Psoas muscle (tissue), 8 donors: ENCODE data around the gene NCS1. TPM values are rescaled to one million over a fixed set of nuclear protein-coding genes. Genes with fewer than 3 reads are reported as not detected.

Experiments
- ATAC-seq, 4 donors: fragments of 200-7000 bp; cut with Tn5 transposase; one replicate each; pipeline ENCODE4 v1.9.1; 2020; ENCODE audit warnings: moderate library complexity in 3 of 4, mild to moderate bottlenecking in 2 of 4
- DNase-seq, 2 donors: peaks; one replicate each; pipeline ENCODE4 v3.0.0-alpha.2; 2020
- H3K27ac ChIP-seq: fragments of 200-600 bp; one replicate; pipeline ENCODE4 v1.8.0; 2022
- H3K27me3 ChIP-seq, 3 donors: fragments of 200-600 bp in 1 of 3; one replicate each; pipeline versions ENCODE4 v1.6.1 to v1.8.0; 2013 to 2022; ENCODE audit warnings: low read length in 2 of 3, mild to moderate bottlenecking in 2 of 3, moderate library complexity in 1 of 3; ENCODE audit not compliant: insufficient read depth in 3 of 3
- H3K36me3 ChIP-seq, 2 donors: fragments of 200-600 bp in 1 of 2; one replicate each; pipeline versions ENCODE4 v1.6.1 to v1.8.0; 2013 to 2022; ENCODE audit warnings: low read depth in 1 of 2, mild to moderate bottlenecking in 1 of 2, moderate library complexity in 1 of 2; ENCODE audit not compliant: insufficient read depth in 1 of 2
- H3K4me1 ChIP-seq: fragments of 200-600 bp; one replicate; pipeline ENCODE4 v1.8.0; 2022
- H3K4me3 ChIP-seq: fragments of 200-600 bp; one replicate; pipeline ENCODE4 v1.8.0; 2022; ENCODE audit warnings: mild to moderate bottlenecking
- H3K9me3 ChIP-seq: fragments of 200-600 bp; one replicate; pipeline ENCODE4 v1.8.0; 2022
- WGBS, 3 donors: extraction: QIAGEN DNeasy Blood & Tissue Kit; methylation state at CpG; one replicate each; pipeline versions ENCODE4 v1.1.6 to v1.1.7; 2013; 5-methylcytosine and 5-hydroxymethylcytosine counted together
- intact Hi-C, 2 donors: fragments of 100-400 bp; cut with DNase I; formaldehyde crosslinking; loops; one replicate each; pipeline versions ENCODE4 v1.11.0 to v1.14.2; 2022
- polyA plus RNA-seq, 3 donors: library from polyadenylated mRNA; stranded (reverse); fragments of 200-250 nt; gene quantifications; one replicate each; pipeline ENCODE4 v1.2.3, GENCODE V29; 2013
- total RNA-seq, 4 donors: library from RNA; stranded (reverse); fragmentation: NEBNext Ultra II Directional in 2 of 4; extraction: Animal tissue kit (Norgen Biotek cat#: 25700) in 2 of 4; gene quantifications; one replicate each; pipeline versions ENCODE4 v1.2.1 to v1.2.4, GENCODE V29; 2021 to 2023
- TF ChIP-seq, protein P1 (sequence below): fragments of 200-600 bp; IDR thresholded peaks from one replicate; pipeline ENCODE4 v1.8.0; 2022; ENCODE audit warnings: antibody characterized with exemption
- donor health status: healthy with polysubstance abuse.
- donor health status: DM: no; HTN: no; CAD: no; lungs with moderate emphysema.
- donor health status: Bipolar disorder and iron deficiency.
- donor health status: healthy.
- donor health status: DM: yes; HTN: yes; CAD: no.
- donor health status: DM: no; HTN: no; CAD: no.
- donor health status: DM: no; HTN: no; CAD: no.
- donor health status: DM: yes; HTN: yes; CAD: no.

Gene NCS1
- total and polyA plus RNA-seq, 7 donors: 2.9 to 7.5 (median 3.8) TPM

DNA sequence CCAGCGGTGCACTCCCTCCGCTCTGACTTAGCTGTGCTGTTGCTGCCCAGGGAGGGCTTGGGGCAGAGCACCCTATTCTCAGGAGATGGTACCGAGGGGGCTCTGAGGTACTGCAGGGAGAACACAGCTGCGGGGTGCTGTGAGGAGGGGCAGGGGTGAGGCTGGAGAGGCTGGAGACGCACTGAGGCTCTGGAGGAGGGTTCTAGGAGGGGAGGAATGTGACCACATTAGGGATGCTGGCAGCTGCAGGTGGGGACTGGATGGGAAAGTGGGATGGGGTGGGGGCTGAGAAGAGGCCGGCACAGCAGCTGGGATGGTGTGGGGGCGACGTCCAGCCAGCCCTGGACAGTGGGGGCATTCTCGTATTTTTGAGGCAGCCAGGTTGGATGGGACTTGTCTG is 20.9 kb downstream of the NCS1 start:
- no peak overlapping the region for H3K27ac ChIP-seq
- no peaks in the 10 kb centered on the region for H3K36me3 ChIP-seq
- DNase-seq (no peak), ATAC-seq (no peak)
- 74 to 84% (median 75%) methylated on average over 8 to 9 of the region's 9 CpGs for WGBS, 3 donors
- TF ChIP-seq, protein P1, sequence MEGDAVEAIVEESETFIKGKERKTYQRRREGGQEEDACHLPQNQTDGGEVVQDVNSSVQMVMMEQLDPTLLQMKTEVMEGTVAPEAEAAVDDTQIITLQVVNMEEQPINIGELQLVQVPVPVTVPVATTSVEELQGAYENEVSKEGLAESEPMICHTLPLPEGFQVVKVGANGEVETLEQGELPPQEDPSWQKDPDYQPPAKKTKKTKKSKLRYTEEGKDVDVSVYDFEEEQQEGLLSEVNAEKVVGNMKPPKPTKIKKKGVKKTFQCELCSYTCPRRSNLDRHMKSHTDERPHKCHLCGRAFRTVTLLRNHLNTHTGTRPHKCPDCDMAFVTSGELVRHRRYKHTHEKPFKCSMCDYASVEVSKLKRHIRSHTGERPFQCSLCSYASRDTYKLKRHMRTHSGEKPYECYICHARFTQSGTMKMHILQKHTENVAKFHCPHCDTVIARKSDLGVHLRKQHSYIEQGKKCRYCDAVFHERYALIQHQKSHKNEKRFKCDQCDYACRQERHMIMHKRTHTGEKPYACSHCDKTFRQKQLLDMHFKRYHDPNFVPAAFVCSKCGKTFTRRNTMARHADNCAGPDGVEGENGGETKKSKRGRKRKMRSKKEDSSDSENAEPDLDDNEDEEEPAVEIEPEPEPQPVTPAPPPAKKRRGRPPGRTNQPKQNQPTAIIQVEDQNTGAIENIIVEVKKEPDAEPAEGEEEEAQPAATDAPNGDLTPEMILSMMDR: no peak
- no peaks in the 10 kb centered on the region for H3K9me3 ChIP-seq
- intact Hi-C loops: no loop called here
- H3K4me1 ChIP-seq: no peaks in the 10 kb centered on the region
- peaks cover 0 to 12% (median 2%) of the 10 kb centered on the region in 3 donors for H3K27me3 ChIP-seq
- no peak overlapping the region for H3K4me3 ChIP-seq

DNA sequence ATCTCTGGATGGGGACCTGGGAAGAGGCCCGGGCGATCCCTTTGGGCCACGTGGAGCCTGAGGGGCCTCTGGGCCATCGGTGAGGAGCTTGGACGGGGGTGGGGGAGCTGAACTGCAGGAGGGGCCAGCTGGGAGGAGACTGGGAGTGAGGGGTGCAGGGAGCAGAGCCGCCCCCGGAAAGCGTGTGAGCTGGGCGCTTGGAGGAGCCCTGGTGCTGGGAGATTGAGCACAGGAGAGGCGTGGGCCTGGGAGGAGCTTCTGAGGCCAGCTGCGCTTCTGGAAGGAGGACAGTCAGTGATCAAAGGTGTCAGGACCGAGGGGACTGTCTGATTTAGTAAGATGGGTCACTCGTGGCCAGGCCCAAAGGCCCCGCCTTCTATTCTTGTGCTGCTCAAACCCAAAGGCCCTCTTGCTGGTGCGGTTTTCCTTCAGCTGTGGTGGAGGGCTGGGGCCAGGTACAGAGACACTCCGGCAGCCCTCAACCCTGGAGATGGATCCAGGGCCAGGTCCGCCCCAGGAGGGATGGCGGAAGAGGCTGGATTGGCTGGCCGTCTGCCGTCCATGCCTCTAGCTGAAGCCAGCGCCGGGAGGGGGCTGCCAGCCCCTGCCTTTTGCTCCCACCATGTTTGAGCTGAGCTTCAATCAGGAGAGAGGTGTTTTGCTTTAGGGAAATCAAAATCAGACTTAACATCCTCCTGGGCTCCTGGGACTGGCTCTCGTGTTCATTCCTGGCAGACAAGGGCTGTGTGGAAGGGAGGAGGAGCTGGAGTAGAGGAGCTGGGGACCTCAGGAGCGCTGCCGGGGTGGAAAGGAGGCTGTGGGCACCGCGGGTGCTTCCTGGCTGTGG is 21.6 kb downstream of the NCS1 start:
- 61 to 67% (median 63%) methylated on average over 23 to 27 of the region's 27 CpGs for WGBS, 3 donors
- Histone ChIP-seq H3K9me3 (no peaks in the 10 kb centered on the region), H3K4me1 (no peaks in the 10 kb centered on the region), H3K36me3 (no peaks in the 10 kb centered on the region), H3K27me3 (peaks cover 0 to 12% (median 2%) of the 10 kb centered on the region in 3 donors), H3K27ac (no peak overlapping the region), H3K4me3 (no peak overlapping the region)
- TF ChIP-seq, protein P1: no peak
- DNase-seq (no peak), ATAC-seq (no peak)
- intact Hi-C loops: no loop called here

DNA sequence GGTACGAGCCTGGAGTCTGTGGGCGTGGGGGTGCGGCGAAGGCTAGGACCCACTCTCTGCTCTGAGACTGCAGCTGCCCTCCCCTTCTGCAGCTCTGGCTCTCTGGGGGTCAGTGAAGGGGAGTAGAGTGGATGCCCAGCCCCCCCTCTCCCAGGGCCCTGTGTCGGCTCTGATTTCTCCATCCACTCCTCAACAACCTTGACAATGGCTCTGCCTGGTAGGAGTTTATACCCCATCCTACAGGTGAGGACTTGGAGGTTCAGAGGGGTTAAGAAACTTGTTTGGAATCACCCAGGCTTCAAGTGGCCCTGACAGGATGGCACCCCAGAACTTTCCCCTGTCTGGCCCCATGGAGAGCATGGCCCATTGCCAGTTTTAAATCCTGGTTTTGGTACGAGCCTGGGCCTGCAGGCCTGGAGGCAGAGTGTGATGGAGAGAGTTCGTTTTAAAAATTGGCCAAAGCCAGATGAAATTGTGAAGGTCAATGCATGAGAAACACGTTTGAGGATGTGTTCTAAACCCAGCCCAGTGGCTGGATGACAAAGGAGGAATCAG is 22.3 kb downstream of the NCS1 start:
- TF ChIP-seq, protein P1: no peak
- Histone ChIP-seq H3K36me3 (no peaks in the 10 kb centered on the region), H3K4me3 (no peak overlapping the region), H3K4me1 (no peaks in the 10 kb centered on the region), H3K9me3 (no peaks in the 10 kb centered on the region), H3K27me3 (peaks cover 0 to 12% (median 2%) of the 10 kb centered on the region in 3 donors), H3K27ac (no peak overlapping the region)
- intact Hi-C loops: no loop called here
- DNase-seq (no peak), ATAC-seq (no peak)
- 72 to 77% (median 76%) methylated on average over 5 to 8 of the region's 8 CpGs for WGBS, 3 donors

DNA sequence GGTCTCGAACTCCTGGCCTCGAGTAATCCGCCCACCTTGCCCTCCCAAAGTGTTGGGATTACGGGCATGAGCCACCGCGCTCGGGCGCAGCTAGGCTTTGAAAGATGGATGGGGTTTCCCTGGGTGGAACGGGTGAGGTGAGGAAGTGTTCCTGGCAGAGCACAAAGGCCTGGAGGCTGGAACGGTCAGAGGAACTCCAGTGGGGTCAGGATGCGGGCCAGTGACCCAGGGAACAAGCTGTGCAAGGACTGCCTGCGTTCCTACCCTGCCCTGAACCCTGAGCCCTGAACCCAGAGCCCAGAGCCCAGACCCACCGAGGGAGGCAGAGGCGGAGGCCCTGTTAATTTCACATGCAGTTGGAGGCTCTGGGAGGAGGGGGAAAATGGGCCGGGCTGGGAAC is 23.4 kb downstream of the NCS1 start:
- no peaks in the 10 kb centered on the region for H3K9me3 ChIP-seq
- intact Hi-C loops: no loop called here

More for the DNA sequence above, 23.4 kb downstream of the NCS1 start:
- TF ChIP-seq, protein P1: no peak
- 73 to 88% (median 85%) methylated on average over 15 of the region's 15 CpGs for WGBS, 3 donors
- ATAC-seq: no peak
- no peak for DNase-seq
- Histone ChIP-seq H3K4me3 (no peak overlapping the region), H3K36me3 (no peaks in the 10 kb centered on the region), H3K27ac (no peak overlapping the region), H3K4me1 (no peaks in the 10 kb centered on the region), H3K27me3 (peaks cover 0 to 12% (median 2%) of the 10 kb centered on the region in 3 donors)
